GM21528 (cell line): Measurements from ENCODE around the gene ST6GALNAC3.
"Not testable (repeated sequence)": the region's sequence is repeated elsewhere in the genome, so short reads cannot be mapped to it uniquely, and the experiment has no call there.

Experiments
- ATAC-seq: cut with Tn5 transposase; IDR thresholded peaks from one replicate; pipeline ENCODE4 v1.9.1; 2021; ENCODE audit warnings: mild to moderate bottlenecking, moderate library complexity; ENCODE audit not compliant: unreplicated experiment, low FRiP score

Gene ST6GALNAC3

GRCh38 chr1:76237211-76237610 is 162.7 kb downstream of the ST6GALNAC3 start:
- ATAC-seq: no peak

GRCh38 chr1:76238094-76238628 is 163.6 kb downstream of the ST6GALNAC3 start:
- ATAC-seq: no peak

- no peak for ATAC-seq
These were observed 164.9 kb downstream of the ST6GALNAC3 start for GRCh38 chr1:76239470-76239918.

GRCh38 chr1:76240316-76240715 is 165.8 kb downstream of the ST6GALNAC3 start:
- no peak for ATAC-seq

GRCh38 chr1:76242587-76242986 is 168.0 kb downstream of the ST6GALNAC3 start:
- not testable (repeated sequence) for ATAC-seq

GRCh38 chr1:76247261-76247852 is 172.8 kb downstream of the ST6GALNAC3 start:
- ATAC-seq: no peak

- ATAC-seq: no peak
These were observed 175.7 kb downstream of the ST6GALNAC3 start for GRCh38 chr1:76250271-76250670.

GRCh38 chr1:76252431-76252830 is 177.9 kb downstream of the ST6GALNAC3 start:
- no peak for ATAC-seq

GRCh38 chr1:76254104-76255030 is 179.8 kb downstream of the ST6GALNAC3 start:
- no peak for ATAC-seq

GRCh38 chr1:76256289-76257223 is 182.0 kb downstream of the ST6GALNAC3 start:
- ATAC-seq: no peak

GRCh38 chr1:76257823-76258222 is 183.3 kb downstream of the ST6GALNAC3 start:
- no peak for ATAC-seq

GRCh38 chr1:76259270-76259669 is 184.7 kb downstream of the ST6GALNAC3 start:
- ATAC-seq: no peak

GRCh38 chr1:76260279-76260678 is 185.7 kb downstream of the ST6GALNAC3 start:
- no peak for ATAC-seq

GRCh38 chr1:76262601-76263000 is 188.1 kb downstream of the ST6GALNAC3 start:
- ATAC-seq: no peak

GRCh38 chr1:76264642-76265041 is 190.1 kb downstream of the ST6GALNAC3 start:
- ATAC-seq: no peak

- no peak for ATAC-seq
These were observed 192.2 kb downstream of the ST6GALNAC3 start for GRCh38 chr1:76266762-76267161.

GRCh38 chr1:76267631-76268030 is 193.1 kb downstream of the ST6GALNAC3 start:
- ATAC-seq: no peak

- ATAC-seq: no peak
These were observed 193.8 kb downstream of the ST6GALNAC3 start for GRCh38 chr1:76268341-76268740.

- no peak for ATAC-seq
These were observed 194.6 kb downstream of the ST6GALNAC3 start for GRCh38 chr1:76269155-76269554.

- ATAC-seq: no peak
These were observed 199.8 kb downstream of the ST6GALNAC3 start for GRCh38 chr1:76274302-76274701.
